ENCODE data around the gene FARS2.

DNA sequence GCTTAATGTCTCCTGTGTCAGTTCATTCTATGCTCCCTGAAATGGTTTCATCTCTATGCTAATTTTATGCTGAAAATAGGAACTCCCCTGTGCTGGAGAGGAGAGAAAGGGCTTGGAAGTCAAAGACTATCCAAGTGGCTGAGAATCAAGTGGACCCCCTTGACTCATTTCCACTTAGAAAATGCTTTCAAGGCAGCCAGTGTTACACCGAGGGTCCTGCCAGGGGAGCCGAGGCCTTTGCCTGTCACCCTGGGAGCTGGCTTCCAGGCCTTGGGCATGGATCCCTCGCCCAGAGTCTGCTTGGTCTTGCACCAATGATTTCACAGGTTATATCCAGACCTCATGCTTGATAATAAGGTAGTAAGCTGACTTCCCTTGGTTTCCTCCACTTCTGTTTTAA, 402.8 kb downstream of the FARS2 start:
- TF ChIP-seq, protein P1, sequence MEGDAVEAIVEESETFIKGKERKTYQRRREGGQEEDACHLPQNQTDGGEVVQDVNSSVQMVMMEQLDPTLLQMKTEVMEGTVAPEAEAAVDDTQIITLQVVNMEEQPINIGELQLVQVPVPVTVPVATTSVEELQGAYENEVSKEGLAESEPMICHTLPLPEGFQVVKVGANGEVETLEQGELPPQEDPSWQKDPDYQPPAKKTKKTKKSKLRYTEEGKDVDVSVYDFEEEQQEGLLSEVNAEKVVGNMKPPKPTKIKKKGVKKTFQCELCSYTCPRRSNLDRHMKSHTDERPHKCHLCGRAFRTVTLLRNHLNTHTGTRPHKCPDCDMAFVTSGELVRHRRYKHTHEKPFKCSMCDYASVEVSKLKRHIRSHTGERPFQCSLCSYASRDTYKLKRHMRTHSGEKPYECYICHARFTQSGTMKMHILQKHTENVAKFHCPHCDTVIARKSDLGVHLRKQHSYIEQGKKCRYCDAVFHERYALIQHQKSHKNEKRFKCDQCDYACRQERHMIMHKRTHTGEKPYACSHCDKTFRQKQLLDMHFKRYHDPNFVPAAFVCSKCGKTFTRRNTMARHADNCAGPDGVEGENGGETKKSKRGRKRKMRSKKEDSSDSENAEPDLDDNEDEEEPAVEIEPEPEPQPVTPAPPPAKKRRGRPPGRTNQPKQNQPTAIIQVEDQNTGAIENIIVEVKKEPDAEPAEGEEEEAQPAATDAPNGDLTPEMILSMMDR (IDR thresholded peaks at IDR 0.05): no peak
- no peak for TF ChIP-seq POLR2A (IDR thresholded peaks at IDR 0.05)

All from vagina (tissue), 2 donors.